HEK293 (cell line): ENCODE measurements around the gene FXYD3.

ENCODE experiments used
- CTCF ChIP-seq: fragments of 450-650 bp; formaldehyde crosslinking; IDR thresholded peaks from 2 replicates; pipeline ENCODE4 v1.5.1; 2016; ENCODE audit warnings: missing biosample characterization, missing genetic modification characterization
- ELK4 ChIP-seq: IDR thresholded peaks from 2 replicates; pipeline ENCODE4 v1.6.1; 2011; ENCODE audit warnings: mild to moderate bottlenecking, low read depth, low read length, borderline replicate concordance
- HOXA7 ChIP-seq: sonication (generic); formaldehyde crosslinking; IDR thresholded peaks from 2 replicates; pipeline ENCODE4 v1.8.1; 2022; ENCODE audit warnings: missing genetic modification reagents, borderline replicate concordance
- PATZ1 ChIP-seq: fragments of 450-650 bp; formaldehyde crosslinking; IDR thresholded peaks from 2 replicates; pipeline ENCODE4 v1.5.1; 2016; ENCODE audit warnings: missing biosample characterization, missing genetic modification characterization
- REST ChIP-seq: fragments of 450-650 bp; formaldehyde crosslinking; IDR thresholded peaks from 2 replicates; pipeline ENCODE4 v1.5.1; 2016; ENCODE audit warnings: missing biosample characterization, missing genetic modification characterization
- ZNF16 ChIP-seq: fragments of 450-650 bp; formaldehyde crosslinking; IDR thresholded peaks from 2 replicates; pipeline ENCODE4 v1.5.1; 2016; ENCODE audit warnings: low read depth, missing biosample characterization, missing genetic modification characterization
- ZNF23 ChIP-seq: fragments of 450-650 bp; formaldehyde crosslinking; IDR thresholded peaks from 2 replicates; pipeline ENCODE4 v1.5.1; 2016; ENCODE audit warnings: missing biosample characterization, missing genetic modification characterization, borderline replicate concordance
- ZNF311 ChIP-seq: fragments of 450-650 bp; formaldehyde crosslinking; IDR thresholded peaks from 2 replicates; pipeline ENCODE4 v1.5.1; 2017; ENCODE audit warnings: missing biosample characterization, missing genetic modification characterization, borderline replicate concordance
- ZNF335 ChIP-seq: fragments of 450-650 bp; formaldehyde crosslinking; conservative IDR thresholded peaks from 2 replicates; pipeline ENCODE4 v1.5.1; 2016; ENCODE audit warnings: missing biosample characterization, missing genetic modification characterization
- ZNF350 ChIP-seq: fragments of 450-650 bp; formaldehyde crosslinking; IDR thresholded peaks from 2 replicates; pipeline ENCODE4 v1.5.0; 2017; ENCODE audit warnings: missing biosample characterization, mild to moderate bottlenecking, missing genetic modification characterization
- ZNF629 ChIP-seq: fragments of 450-650 bp; formaldehyde crosslinking; IDR thresholded peaks from 2 replicates; pipeline ENCODE4 v1.5.1; 2017; ENCODE audit warnings: missing biosample characterization, missing genetic modification characterization

GRCh38 chr19:35170359-35171061 lies 54.9 kb downstream of the FXYD3 start:
- TF ChIP-seq ELK4 (no peak), CTCF (tag by site-specific recombination) (no peak), ZNF350 (tag by site-specific recombination) (no peak), ZNF629 (no peak), ZNF16 (tag by site-specific recombination) (no peak), ZNF23 (tag by site-specific recombination) (no peak), ZNF335 (no peak), HOXA7 (CRISPR knock-in tag) (no peak), REST (tag by site-specific recombination) (no peak), ZNF311 (tag by site-specific recombination) (no peak), PATZ1 (tag by site-specific recombination) (no peak)
